Measurements from ENCODE around the gene MSANTD7. TPM values are rescaled to one million over a fixed set of nuclear protein-coding genes. Genes with fewer than 3 reads are reported as not detected.

MSANTD7 gene
- total and polyA plus RNA-seq, 10 donors = 2.4 to 18.4 (median 11.5) TPM

DNA sequence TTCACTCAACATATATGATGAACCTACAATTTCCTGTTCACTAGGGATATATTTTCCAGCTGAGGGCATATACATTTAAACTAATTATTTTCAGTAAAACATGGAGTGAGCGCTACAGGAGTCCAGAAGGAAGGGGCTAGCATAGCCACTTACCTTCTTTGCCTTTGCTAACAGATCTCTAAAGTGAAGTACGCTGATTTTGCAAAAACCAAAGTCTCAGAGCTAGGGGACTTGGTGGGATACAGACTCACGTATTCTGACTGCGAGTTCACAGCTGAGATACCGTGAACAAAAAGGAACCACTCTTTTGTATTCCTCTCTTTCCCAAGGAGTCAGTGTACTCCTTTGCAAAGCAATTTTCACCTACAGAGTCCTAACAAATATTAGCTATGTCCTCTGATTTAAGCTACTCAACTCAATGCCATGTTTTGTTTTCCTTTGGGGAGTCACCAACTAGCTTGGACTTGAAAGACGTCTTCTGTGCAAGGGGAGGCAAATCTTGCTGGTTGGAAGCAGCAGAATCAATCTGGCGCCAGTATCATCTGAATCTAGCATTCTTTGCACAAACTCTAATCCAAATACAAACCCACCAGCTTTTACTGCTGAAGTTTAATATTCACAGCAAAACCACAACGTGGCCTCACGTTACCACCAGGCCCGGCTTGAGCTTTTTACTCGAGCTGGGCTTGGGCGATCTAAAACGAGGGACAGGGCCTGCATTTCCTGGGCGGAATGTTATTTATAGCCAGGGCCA is 926 bp upstream of the MSANTD7 start:
- peak overlapping the region; percentile 80 to 96 (median 91) for H3K27ac ChIP-seq
- no peaks in the 10 kb centered on the region for H3K9me3 ChIP-seq
- DNase-seq = no peak
- TF ChIP-seq, protein P1, sequence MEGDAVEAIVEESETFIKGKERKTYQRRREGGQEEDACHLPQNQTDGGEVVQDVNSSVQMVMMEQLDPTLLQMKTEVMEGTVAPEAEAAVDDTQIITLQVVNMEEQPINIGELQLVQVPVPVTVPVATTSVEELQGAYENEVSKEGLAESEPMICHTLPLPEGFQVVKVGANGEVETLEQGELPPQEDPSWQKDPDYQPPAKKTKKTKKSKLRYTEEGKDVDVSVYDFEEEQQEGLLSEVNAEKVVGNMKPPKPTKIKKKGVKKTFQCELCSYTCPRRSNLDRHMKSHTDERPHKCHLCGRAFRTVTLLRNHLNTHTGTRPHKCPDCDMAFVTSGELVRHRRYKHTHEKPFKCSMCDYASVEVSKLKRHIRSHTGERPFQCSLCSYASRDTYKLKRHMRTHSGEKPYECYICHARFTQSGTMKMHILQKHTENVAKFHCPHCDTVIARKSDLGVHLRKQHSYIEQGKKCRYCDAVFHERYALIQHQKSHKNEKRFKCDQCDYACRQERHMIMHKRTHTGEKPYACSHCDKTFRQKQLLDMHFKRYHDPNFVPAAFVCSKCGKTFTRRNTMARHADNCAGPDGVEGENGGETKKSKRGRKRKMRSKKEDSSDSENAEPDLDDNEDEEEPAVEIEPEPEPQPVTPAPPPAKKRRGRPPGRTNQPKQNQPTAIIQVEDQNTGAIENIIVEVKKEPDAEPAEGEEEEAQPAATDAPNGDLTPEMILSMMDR (IDR thresholded peaks at IDR 0.05 in 8 of 11, conservative IDR thresholded peaks at IDR 0.05 in 3 of 11) = no peak
- no peak for TF ChIP-seq POLR2AphosphoS5 (IDR thresholded peaks at IDR 0.05)
- H3K4me1 ChIP-seq = peaks cover 10 to 39% (median 27%) of the 10 kb centered on the region in 6 donors
- 21 to 29% (median 27%) methylated on average over 14 of the region's 14 CpGs for WGBS, 5 donors
- H3K27me3 ChIP-seq (replicated peaks in 1 of 7) = no peaks in the 10 kb centered on the region
- intact Hi-C loops (cut with DNase I; ENCODE audit: low total_unique reads) = loop anchor here (5.0 kb wide), 1 partner anchor 300 kb away; no protein-coding TSS in a partner anchor
- H3K36me3 ChIP-seq = peaks cover 0 to 27% (median 10%) of the 10 kb centered on the region in 6 donors
- peak overlapping the region; percentile 44 to 98 (median 84) for H3K4me3 ChIP-seq

DNA sequence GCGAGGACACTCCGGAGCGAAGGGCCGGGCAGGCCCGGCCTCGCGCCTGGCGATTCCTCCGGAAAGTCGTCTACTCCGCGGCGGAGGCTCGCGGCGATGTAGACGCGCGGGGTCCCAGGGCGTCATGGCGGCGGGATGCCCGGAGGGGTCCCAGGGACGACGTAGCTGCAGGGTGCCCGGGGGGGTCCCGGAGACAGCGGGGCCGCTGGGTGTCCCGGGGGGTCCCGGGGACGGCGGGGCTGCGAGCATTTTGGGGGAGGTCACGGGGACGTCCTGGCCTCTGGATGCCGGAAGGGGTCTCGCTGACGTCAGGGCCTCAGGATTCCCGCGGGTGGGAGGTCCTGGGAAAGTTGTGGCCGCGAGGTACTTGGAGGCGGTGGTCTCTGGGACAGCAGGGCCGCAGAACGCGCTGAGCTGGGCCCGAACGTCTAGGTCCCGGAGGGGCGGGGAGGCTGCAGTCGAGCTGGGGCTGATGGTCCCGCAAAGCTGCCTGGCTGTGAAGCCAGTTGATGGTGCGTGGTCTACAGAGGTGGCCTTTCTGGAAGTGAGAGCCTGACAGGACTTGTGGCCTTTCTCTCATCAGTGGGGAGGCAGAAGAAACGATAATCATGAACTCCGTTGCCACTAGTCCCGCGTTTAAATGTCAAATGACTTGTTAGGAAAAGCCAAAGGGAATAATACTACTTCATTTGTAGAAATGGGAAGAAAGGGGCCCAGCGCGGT is 637 bp downstream of the MSANTD7 start:
- Histone ChIP-seq H3K27me3 (replicated peaks in 1 of 7) (no peaks in the 10 kb centered on the region), H3K36me3 (peaks cover 2 to 39% (median 25%) of the 10 kb centered on the region in 6 donors), H3K4me3 (peak overlapping the region; percentile 75 to 98 (median 92)), H3K9me3 (no peaks in the 10 kb centered on the region), H3K27ac (peak overlapping the region; percentile 80 to 96 (median 91)), H3K4me1 (peaks cover 10 to 39% (median 27%) of the 10 kb centered on the region in 6 donors)
- no peak for DNase-seq
- TF ChIP-seq, protein P1 (IDR thresholded peaks at IDR 0.05 in 8 of 11, conservative IDR thresholded peaks at IDR 0.05 in 3 of 11) = no peak
- TF ChIP-seq POLR2A (IDR thresholded peaks at IDR 0.05) = no peak
- no peak for TF ChIP-seq POLR2AphosphoS5 (IDR thresholded peaks at IDR 0.05)
- intact Hi-C loops (cut with DNase I; ENCODE audit: low total_unique reads) = loop anchor here (5.0 kb wide), 1 partner anchor 301 kb away; no protein-coding TSS in a partner anchor
- WGBS, 5 donors = 0 to 1% (median 1%) methylated on average over 12 to 60 of the region's 60 CpGs

DNA sequence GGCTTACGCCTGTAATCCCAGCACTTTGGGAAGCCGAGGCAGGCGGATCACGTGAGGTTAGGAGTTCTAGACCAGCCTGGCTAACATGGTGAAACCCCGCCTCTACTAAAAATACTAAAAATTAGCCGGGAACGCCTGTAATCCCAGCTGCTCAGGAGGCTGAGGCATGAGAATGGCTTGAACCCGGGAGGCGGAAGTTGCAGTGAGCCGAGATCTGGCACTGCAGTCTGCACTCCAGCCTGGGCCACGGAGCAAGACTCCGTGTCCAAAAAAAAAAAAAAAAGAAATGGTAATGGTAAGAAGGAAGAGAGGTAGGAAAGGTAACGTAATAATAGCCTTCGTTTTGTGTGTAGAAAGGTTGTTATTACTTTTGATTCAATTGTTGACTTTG is 1.2 kb downstream of the MSANTD7 start:
- H3K4me3 ChIP-seq = peak overlapping the region; percentile 75 to 98 (median 92)
- 13 to 16% (median 16%) methylated on average over 14 of the region's 14 CpGs for WGBS, 5 donors
- TF ChIP-seq, protein P1 (IDR thresholded peaks at IDR 0.05 in 8 of 11, conservative IDR thresholded peaks at IDR 0.05 in 3 of 11) = no peak
- peaks cover 2 to 42% (median 30%) of the 10 kb centered on the region in 6 donors for H3K36me3 ChIP-seq
- peak overlapping the region in 7 of 8 donors; percentile 80 to 96 (median 90) for H3K27ac ChIP-seq
- peaks cover 10 to 39% (median 27%) of the 10 kb centered on the region in 6 donors for H3K4me1 ChIP-seq
- no peaks in the 10 kb centered on the region for H3K27me3 ChIP-seq (replicated peaks in 1 of 7)
- intact Hi-C loops (cut with DNase I; ENCODE audit: low total_unique reads) = loop anchor here (5.0 kb wide), 1 partner anchor 302 kb away; no protein-coding TSS in a partner anchor
- peak; percentile 71 for DNase-seq
- H3K9me3 ChIP-seq = no peaks in the 10 kb centered on the region

DNA sequence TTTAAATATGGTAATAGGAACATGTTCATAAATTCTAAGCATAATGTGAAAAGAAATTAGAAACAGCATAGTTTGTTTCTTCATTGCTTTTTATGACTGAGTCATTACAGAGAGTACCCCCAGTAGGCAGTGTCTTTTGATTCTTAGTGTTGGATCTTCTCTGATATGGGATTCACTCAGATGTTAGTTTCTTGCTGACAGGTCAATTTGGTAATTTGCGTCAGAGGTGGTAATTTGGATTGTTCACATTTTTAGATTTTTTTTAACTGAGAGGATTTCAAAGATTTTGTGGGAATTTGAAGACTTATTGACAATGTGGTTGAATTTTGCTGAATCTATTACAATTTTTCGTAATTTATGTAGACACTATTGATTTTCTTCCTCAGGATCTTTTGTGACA is 2.1 kb downstream of the MSANTD7 start:
- intact Hi-C loops (cut with DNase I; ENCODE audit: low total_unique reads) = no loop called here
- DNase-seq = no peak
- Histone ChIP-seq H3K27me3 (replicated peaks in 1 of 7) (no peaks in the 10 kb centered on the region), H3K4me1 (peaks cover 10 to 39% (median 27%) of the 10 kb centered on the region in 6 donors), H3K36me3 (peaks cover 2 to 51% (median 36%) of the 10 kb centered on the region in 6 donors), H3K9me3 (no peaks in the 10 kb centered on the region), H3K27ac (no peak overlapping the region), H3K4me3 (no peak overlapping the region)
- TF ChIP-seq, protein P1 (IDR thresholded peaks at IDR 0.05 in 8 of 11, conservative IDR thresholded peaks at IDR 0.05 in 3 of 11) = no peak
- TF ChIP-seq POLR2AphosphoS5 (IDR thresholded peaks at IDR 0.05) (no peak), POLR2A (IDR thresholded peaks at IDR 0.05) (no peak)
- 94 to 100% (median 95%) methylated on average over 2 of the region's 2 CpGs for WGBS, 5 donors
